Glomerular endothelial cell (primary cell): Measurements from ENCODE around the gene CYP4F12. TPM values are rescaled to one million over a fixed set of nuclear protein-coding genes. Genes with fewer than 3 reads are reported as not detected.

Source experiments
- DNase-seq: peaks from one replicate; pipeline ENCODE4 v3.0.0-alpha.2; 2011; ENCODE audit warnings: low read depth, low spot score; ENCODE audit errors: extremely low read depth
- total RNA-seq: library from RNA; depleted of rRNA; stranded (reverse); fragments of >200 nt; gene quantifications from 2 replicates; pipeline ENCODE4 v1.2.3, GENCODE V29; 2015

CYP4F12 gene
- total RNA-seq, 1 donor from 2014 or later = not detected

- no peak for DNase-seq
These were observed 29.1 kb downstream of the CYP4F12 start for GRCh38 chr19:15701757-15702533.

- DNase-seq = peak; percentile 12
These were observed 29.6 kb downstream of the CYP4F12 start for GRCh38 chr19:15702534-15702930.

- DNase-seq = no peak
These were observed 41.8 kb downstream of the CYP4F12 start for GRCh38 chr19:15714638-15715037.

- DNase-seq = no peak
These were observed 42.8 kb downstream of the CYP4F12 start for GRCh38 chr19:15715642-15716041.

- no peak for DNase-seq
These were observed 44.9 kb downstream of the CYP4F12 start for GRCh38 chr19:15717809-15718208.

- DNase-seq = no peak
These were observed 48.4 kb downstream of the CYP4F12 start for GRCh38 chr19:15721268-15721667.

GRCh38 chr19:15722956-15723355 lies 50.1 kb downstream of the CYP4F12 start:
- DNase-seq = no peak

- no peak for DNase-seq
These were observed 54.8 kb downstream of the CYP4F12 start, which contains the start of gene OR10H2 for GRCh38 chr19:15727724-15728123. Gene OR10H2, plus strand, starts transcription at chr19:15728024. Its CDS starts 20 bp downstream, at chr19:15728044.

GRCh38 chr19:15730538-15730937 lies 57.7 kb downstream of the CYP4F12 start:
- no peak for DNase-seq

GRCh38 chr19:15732388-15732787 lies 59.5 kb downstream of the CYP4F12 start:
- no peak for DNase-seq

- no peak for DNase-seq
These were observed 61.0 kb downstream of the CYP4F12 start for GRCh38 chr19:15733895-15734294.

- DNase-seq = no peak
These were observed 64.8 kb downstream of the CYP4F12 start, which contains the start of gene OR10H3 for GRCh38 chr19:15737722-15738121. Gene OR10H3, plus strand, starts transcription at chr19:15737985. Its CDS starts 3,408 bp downstream, at chr19:15741393.

GRCh38 chr19:15740785-15741184 lies 67.9 kb downstream of the CYP4F12 start:
- DNase-seq = no peak

Other genes with a start within 250 kb of the CYP4F12 start
- gene WIZ, start 223.1 kb upstream of the CYP4F12 start, total RNA-seq = 59.6 and 84.4 TPM in 2 replicates
- gene RASAL3, start 208.5 kb upstream of the CYP4F12 start, total RNA-seq = 18.1 and 18.6 TPM in 2 replicates
- gene PGLYRP2, start 193.6 kb upstream of the CYP4F12 start, total RNA-seq = 0.29 TPM in 1 of 2 replicates, not detected in the other
- gene CYP4F22, start 164.6 kb upstream of the CYP4F12 start, total RNA-seq = 0.06 TPM in 1 of 2 replicates, not detected in the other
- gene CYP4F8, start 57.9 kb upstream of the CYP4F12 start, total RNA-seq = not detected in 2 replicates
- gene CYP4F3, start 32.2 kb upstream of the CYP4F12 start, total RNA-seq = not detected in 2 replicates
- gene OR10H2, start 54.9 kb downstream of the CYP4F12 start, total RNA-seq = not detected in 2 replicates
- gene OR10H3, start 64.9 kb downstream of the CYP4F12 start, total RNA-seq = not detected in 2 replicates
- not detected in 2 replicates for gene OR10H5, start 114.6 kb downstream of the CYP4F12 start, total RNA-seq
- not detected in 2 replicates for gene OR10H1, start 142.6 kb downstream of the CYP4F12 start, total RNA-seq
- not detected in 2 replicates for gene CYP4F2, start 225.0 kb downstream of the CYP4F12 start, total RNA-seq